Gastroesophageal sphincter (tissue), 4 donors: ENCODE measurements around the gene LAMC2. TPM values are rescaled to one million over a fixed set of nuclear protein-coding genes. Genes with fewer than 3 reads are reported as not detected.

Source experiments
- ATAC-seq: fragments of 150-250 bp; one replicate; pipeline ENCODE4 v1.9.1; 2016; ENCODE audit warnings: mild to moderate bottlenecking, moderate library complexity
- H3K27ac ChIP-seq, 4 donors: fragments of 200-600 bp; sonication (generic) in 3 of 4; 1 replicate in 3 of 4; 2 replicates in 1 of 4; pipeline ENCODE4 v1.5.1; 2016 to 2019
- H3K27me3 ChIP-seq: fragments of 200-600 bp; sonication (generic); one replicate; pipeline ENCODE4 v1.5.1; 2019
- H3K36me3 ChIP-seq, 2 donors: fragments of 200-600 bp; sonication (generic); one replicate each; pipeline ENCODE4 v1.5.1; 2019; ENCODE audit warnings: control low read depth in 1 of 2
- H3K4me1 ChIP-seq, 3 donors: fragments of 200-600 bp; sonication (generic); 1 replicate in 2 of 3; 2 replicates in 1 of 3; pipeline ENCODE4 v1.5.1; 2016 to 2019; ENCODE audit warnings: control low read depth in 2 of 3
- H3K4me3 ChIP-seq, 2 donors: fragments of 200-600 bp; sonication (generic); one replicate each; pipeline ENCODE4 v1.5.1; 2019; ENCODE audit warnings: mild to moderate bottlenecking in 1 of 2, moderate library complexity in 1 of 2
- H3K9me3 ChIP-seq, 3 donors: fragments of 200-600 bp; sonication (generic); one replicate each; pipeline ENCODE4 v1.5.1; 2017 to 2019; ENCODE audit warnings: control low read depth in 2 of 3
- EP300 ChIP-seq: sonication (generic); formaldehyde crosslinking; IDR thresholded peaks from one replicate; pipeline ENCODE4 v1.6.1; 2017; ENCODE audit warnings: antibody characterized with exemption, mild to moderate bottlenecking
- POLR2A ChIP-seq, 2 donors: fragments of 450-650 bp; IDR thresholded peaks; one replicate each; pipeline ENCODE4 v1.6.1; 2017; ENCODE audit warnings: antibody characterized with exemption in 2 of 2, mild to moderate bottlenecking in 2 of 2, moderate library complexity in 1 of 2
- POLR2AphosphoS5 ChIP-seq: sonication (generic); formaldehyde crosslinking; IDR thresholded peaks from one replicate; pipeline ENCODE4 v1.6.1; 2017; ENCODE audit warnings: antibody characterized with exemption
- WGBS, 2 donors: methylation state at CpG; one replicate each; pipeline ENCODE4 v1.1.5; 2018; ENCODE audit warnings: low coverage in 1 of 2; 5-methylcytosine and 5-hydroxymethylcytosine counted together
- total RNA-seq, 4 donors: library from RNA; depleted of rRNA; stranded (reverse); fragments of >200 nt; gene quantifications; one replicate each; pipeline ENCODE4 v1.1.0, GENCODE V29; 2016
- TF ChIP-seq, protein P1 (sequence below), 4 experiments: fragments of 200-600 bp in 2 of 4; fragments of 450-650 bp in 2 of 4; sonication (generic) in 1 of 4; IDR thresholded peaks; one replicate each; pipeline ENCODE4 v1.5.1; 2017 to 2019; ENCODE audit warnings: antibody characterized with exemption in 4 of 4, mild to moderate bottlenecking in 2 of 4, moderate library complexity in 2 of 4

Gene LAMC2
- total RNA-seq, 4 donors from 2014 or later, result 10.2 to 43.4 (median 18.4) TPM

DNA sequence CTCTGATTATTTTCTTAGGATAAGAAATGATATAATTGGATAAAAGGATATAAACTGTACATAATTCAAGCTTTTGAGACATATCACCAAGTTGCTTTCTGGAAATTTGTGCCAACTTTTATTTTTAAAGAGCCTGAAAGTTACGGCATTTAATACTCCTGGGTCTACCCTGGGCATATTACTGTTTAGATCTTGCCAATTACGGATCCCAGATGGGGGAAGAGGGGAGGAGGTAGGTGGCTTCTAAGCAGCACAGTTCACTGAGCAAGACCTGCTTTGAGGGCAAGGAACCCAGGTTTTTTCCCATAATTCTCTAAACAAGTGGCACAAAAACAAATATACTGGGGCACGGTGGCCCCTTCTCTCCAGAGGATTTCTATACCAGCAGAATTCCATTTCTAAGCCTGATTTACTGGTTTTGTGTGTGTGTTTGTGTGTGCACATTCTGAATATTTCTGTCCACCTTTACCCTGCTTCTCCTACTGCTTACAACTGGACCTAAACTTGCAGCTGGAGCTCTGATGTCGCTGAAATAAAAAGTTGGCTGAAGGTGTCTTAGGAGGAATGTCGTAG lies 76.7 kb downstream of the LAMC2 start:
- no peaks in the 10 kb centered on the region for H3K4me1 ChIP-seq
- no peak overlapping the region for H3K4me3 ChIP-seq
- WGBS, 2 donors, result 59 to 73% methylated on average over 5 of the region's 5 CpGs
- TF ChIP-seq, protein P1, sequence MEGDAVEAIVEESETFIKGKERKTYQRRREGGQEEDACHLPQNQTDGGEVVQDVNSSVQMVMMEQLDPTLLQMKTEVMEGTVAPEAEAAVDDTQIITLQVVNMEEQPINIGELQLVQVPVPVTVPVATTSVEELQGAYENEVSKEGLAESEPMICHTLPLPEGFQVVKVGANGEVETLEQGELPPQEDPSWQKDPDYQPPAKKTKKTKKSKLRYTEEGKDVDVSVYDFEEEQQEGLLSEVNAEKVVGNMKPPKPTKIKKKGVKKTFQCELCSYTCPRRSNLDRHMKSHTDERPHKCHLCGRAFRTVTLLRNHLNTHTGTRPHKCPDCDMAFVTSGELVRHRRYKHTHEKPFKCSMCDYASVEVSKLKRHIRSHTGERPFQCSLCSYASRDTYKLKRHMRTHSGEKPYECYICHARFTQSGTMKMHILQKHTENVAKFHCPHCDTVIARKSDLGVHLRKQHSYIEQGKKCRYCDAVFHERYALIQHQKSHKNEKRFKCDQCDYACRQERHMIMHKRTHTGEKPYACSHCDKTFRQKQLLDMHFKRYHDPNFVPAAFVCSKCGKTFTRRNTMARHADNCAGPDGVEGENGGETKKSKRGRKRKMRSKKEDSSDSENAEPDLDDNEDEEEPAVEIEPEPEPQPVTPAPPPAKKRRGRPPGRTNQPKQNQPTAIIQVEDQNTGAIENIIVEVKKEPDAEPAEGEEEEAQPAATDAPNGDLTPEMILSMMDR (IDR thresholded peaks at IDR 0.05), result no peak
- TF ChIP-seq POLR2AphosphoS5, result no peak
- no peak for TF ChIP-seq POLR2A (IDR thresholded peaks at IDR 0.05)
- TF ChIP-seq EP300, result no peak
- no peaks in the 10 kb centered on the region for H3K36me3 ChIP-seq
- no peak for ATAC-seq
- no peak overlapping the region for H3K27ac ChIP-seq
- H3K9me3 ChIP-seq, result no peaks in the 10 kb centered on the region
- no peaks in the 10 kb centered on the region for H3K27me3 ChIP-seq

DNA sequence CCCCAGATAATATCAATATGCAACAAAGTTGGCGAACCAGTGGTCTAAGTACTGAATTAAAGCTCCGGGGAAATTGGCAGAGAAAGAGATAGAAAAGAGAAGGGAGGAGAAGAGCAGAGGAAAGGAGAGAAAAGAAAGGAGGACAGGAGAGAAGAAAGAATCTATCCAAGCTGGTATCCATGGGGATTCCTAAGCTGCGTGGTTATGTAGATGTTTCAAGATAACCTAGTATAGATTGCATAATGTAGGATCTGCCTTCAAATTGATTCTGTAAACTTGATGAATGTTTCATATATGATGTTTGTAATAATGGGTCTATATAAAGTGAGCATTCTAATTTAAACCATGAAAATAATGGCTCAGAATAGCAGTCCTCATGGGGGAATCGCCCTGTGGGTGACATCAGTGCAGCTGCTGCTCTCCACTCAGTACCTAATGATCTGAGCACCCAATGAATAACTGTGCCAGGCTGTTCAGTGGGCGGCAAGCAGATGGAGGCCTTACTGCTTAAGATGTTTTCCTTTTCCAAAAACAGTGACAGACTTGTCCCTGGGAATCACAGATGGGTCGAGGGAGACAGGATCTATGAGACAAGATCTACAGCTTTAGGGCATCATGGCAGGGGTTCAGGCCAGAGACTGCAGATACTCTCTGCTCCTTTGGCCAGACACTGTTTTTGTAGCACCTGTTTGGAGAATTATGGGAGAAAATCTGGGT lies 78.0 kb downstream of the LAMC2 start:
- WGBS, 2 donors, result 76 to 92% methylated on average over 2 to 5 of the region's 6 CpGs
- TF ChIP-seq, protein P1 (IDR thresholded peaks at IDR 0.05), result no peak
- TF ChIP-seq POLR2A (IDR thresholded peaks at IDR 0.05), result no peak
- no peak for TF ChIP-seq POLR2AphosphoS5
- no peaks in the 10 kb centered on the region for H3K36me3 ChIP-seq

DNA sequence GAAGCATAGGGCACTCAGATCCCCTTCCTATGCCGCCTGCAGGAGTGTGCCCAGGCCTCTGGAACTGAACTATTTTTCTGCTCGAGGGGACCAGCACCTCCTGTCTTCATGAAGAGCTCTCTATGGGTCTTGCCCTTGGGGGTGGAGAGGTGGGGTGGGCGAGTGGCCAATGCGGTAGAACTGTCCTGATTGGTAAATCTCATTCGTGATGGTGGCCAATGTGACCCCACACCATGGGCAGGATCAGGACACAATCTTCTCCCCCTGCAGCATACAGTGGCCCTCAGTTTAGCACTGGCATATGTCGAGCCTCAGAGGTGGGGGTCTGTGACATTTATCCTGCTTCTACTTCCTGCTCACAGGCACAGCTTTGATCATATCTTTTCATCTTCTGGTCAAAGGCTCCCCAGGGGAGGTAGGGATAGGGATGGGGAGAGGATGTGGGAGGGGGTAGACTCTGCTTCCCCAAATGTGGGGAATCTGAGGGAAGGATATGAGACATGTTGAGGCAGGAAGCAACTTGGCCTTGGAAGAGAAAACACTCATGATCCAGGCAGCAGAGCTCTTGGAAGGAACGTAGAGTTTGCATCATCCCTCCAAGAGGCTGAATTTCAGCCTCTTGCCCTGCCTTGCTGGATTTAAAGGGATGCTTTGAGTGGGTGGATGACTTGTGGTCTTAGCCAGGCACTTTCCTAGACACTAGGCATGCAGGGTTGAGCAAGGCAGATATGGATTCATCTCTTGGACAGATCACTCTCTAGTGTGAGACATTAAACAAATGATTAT lies 81.8 kb downstream of the LAMC2 start:
- ATAC-seq, result peak; percentile 89
- H3K27ac ChIP-seq, result peak overlapping the region in 3 of 4 donors; percentile 33 to 58 (median 55)
- no peaks in the 10 kb centered on the region for H3K9me3 ChIP-seq
- peaks cover 0 to 17% (median 4%) of the 10 kb centered on the region in 3 donors for H3K4me1 ChIP-seq
- H3K27me3 ChIP-seq, result no peaks in the 10 kb centered on the region
- no peaks in the 10 kb centered on the region for H3K36me3 ChIP-seq
- no peak overlapping the region for H3K4me3 ChIP-seq
- TF ChIP-seq EP300 (no peak), POLR2AphosphoS5 (peak; percentile 53)
- WGBS, 2 donors, result 54 to 63% methylated on average over 1 to 3 of the region's 7 CpGs

More for the DNA sequence above, 78.0 kb downstream of the LAMC2 start:
- Histone ChIP-seq H3K4me3 (no peak overlapping the region), H3K27ac (no peak overlapping the region), H3K4me1 (no peaks in the 10 kb centered on the region), H3K27me3 (no peaks in the 10 kb centered on the region), H3K9me3 (no peaks in the 10 kb centered on the region)
- no peak for ATAC-seq

DNA sequence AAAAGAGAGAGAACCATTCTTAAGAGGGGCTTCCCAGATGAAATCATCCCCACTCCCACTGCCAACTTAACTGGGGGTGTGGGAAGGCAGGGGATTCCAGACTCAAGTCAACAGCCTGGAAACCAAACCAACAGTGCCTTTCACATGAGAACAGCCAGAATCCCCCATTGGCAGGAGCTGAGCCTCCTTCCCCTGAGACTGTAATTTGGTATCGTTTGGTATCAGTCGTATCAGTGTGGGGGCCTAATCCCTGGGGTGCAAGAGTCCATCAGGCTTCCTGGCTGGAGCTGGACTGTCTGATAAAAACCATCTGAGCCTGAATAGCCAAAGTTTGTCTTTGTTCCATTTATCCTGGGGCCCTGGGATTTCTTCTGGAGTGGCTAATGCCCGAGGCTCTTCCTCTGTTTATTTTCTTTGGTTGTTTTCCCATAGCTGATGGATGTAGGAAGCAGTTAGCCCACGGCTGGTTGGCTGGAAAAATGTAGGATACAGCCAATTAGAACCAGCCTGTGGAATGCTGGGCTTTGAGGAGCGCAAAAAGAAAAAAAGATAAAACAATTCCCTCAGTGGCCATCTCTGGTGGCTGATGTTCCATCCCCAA lies 84.6 kb downstream of the LAMC2 start:
- no peak for ATAC-seq
- no peaks in the 10 kb centered on the region for H3K36me3 ChIP-seq
- H3K27me3 ChIP-seq, result no peaks in the 10 kb centered on the region
- no peak overlapping the region for H3K4me3 ChIP-seq
- H3K4me1 ChIP-seq, result peaks cover 0 to 18% (median 4%) of the 10 kb centered on the region in 3 donors
- TF ChIP-seq POLR2AphosphoS5 (no peak), EP300 (no peak), POLR2A (IDR thresholded peaks at IDR 0.05) (no peak)
- TF ChIP-seq, protein P1 (IDR thresholded peaks at IDR 0.05), result no peak
- H3K9me3 ChIP-seq, result no peaks in the 10 kb centered on the region
- H3K27ac ChIP-seq, result peak overlapping the region in 1 of 4 donors; percentile 54
- WGBS, 2 donors, result 14 to 26% methylated on average over 3 of the region's 5 CpGs

DNA sequence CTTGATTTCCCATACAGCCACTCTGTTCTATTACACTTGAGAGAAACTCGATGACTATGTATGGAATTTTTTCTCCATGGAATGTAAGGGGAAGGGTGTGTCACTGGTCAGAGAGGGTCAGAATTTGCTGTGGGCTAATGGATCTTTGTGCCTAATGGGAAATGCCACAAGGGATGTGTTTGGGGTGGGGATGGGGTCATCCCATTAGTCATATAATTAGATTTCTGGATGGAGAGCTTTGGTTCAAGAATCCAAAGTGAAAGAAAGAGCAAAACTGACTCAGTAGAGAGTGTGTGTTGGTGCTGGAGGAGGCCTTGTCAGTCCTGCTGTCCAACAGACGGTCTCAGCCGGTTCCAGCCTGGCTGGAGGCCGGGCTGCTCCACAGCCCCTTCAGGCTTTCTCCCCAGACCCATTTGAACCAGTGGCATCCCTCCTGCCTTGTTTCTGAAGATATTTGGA lies 86.4 kb downstream of the LAMC2 start:
- 64 to 80% methylated on average over 1 to 3 of the region's 4 CpGs for WGBS, 2 donors
- Histone ChIP-seq H3K4me1 (peaks cover 0 to 18% (median 4%) of the 10 kb centered on the region in 3 donors), H3K27ac (peak overlapping the region in 3 of 4 donors; percentile 21 to 64 (median 29)), H3K27me3 (no peaks in the 10 kb centered on the region), H3K4me3 (no peak overlapping the region), H3K36me3 (no peaks in the 10 kb centered on the region), H3K9me3 (no peaks in the 10 kb centered on the region)
- ATAC-seq, result peak; percentile 17
- no peak for TF ChIP-seq EP300
